ENCODE results near the gene GPA33.

GPA33 gene, protein sequence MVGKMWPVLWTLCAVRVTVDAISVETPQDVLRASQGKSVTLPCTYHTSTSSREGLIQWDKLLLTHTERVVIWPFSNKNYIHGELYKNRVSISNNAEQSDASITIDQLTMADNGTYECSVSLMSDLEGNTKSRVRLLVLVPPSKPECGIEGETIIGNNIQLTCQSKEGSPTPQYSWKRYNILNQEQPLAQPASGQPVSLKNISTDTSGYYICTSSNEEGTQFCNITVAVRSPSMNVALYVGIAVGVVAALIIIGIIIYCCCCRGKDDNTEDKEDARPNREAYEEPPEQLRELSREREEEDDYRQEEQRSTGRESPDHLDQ

DNA sequence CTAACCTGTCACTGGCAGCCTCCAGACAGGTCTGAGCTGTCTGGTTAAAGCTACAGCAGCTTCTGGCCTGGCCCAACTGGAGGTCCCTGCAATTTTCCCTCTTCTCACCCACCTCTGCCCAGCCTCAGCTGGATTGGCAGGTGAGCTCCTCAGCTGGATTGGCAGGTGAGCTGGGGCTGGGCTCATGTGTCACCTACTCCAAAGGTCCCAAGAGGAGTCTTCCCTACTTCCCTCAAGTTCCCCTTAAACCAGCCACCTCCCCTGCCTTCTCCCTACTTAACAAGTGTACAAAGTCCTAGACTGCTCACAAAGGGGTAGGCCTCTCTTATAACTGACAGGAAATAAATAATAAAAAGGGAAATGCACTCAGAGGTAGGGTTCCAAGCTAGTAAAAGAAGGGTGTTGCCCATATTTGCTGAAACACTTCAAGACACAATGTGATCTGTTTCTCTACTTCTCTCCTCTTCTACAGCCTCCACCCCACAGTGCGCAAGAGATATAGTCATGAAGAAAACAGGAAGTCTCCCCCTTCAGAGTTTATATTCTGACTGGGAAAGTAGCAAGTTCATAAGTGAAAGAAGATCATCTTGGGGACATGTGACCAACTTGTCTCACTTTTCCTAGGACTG is at the start of gene GPA33:
Gene GPA33 (minus strand): TSS at position 64 of the 629 bp plus-strand sequence. CDS start 90 bp downstream, outside the sequence.
- DNase-seq, result no peak

DNA sequence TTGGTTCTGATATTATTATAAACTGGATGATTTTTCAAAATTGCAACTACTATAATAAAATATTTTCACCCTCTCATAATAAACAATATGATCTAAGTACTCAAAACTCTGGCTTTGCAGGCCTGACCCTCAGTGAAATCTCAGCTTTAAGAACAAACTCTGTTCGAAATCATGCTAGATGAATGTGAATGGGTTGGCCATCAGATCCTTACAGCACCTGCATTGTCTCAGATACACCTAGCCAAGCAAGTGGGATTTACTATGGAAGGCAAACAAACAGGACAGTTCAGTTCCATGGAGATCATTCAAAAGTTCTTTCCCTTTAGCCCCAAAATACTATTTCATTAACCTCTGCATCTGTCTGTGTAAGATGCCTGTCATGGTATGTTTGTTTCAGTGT is 48.5 kb upstream of the GPA33 start:
- DNase-seq, result no peak

DNA sequence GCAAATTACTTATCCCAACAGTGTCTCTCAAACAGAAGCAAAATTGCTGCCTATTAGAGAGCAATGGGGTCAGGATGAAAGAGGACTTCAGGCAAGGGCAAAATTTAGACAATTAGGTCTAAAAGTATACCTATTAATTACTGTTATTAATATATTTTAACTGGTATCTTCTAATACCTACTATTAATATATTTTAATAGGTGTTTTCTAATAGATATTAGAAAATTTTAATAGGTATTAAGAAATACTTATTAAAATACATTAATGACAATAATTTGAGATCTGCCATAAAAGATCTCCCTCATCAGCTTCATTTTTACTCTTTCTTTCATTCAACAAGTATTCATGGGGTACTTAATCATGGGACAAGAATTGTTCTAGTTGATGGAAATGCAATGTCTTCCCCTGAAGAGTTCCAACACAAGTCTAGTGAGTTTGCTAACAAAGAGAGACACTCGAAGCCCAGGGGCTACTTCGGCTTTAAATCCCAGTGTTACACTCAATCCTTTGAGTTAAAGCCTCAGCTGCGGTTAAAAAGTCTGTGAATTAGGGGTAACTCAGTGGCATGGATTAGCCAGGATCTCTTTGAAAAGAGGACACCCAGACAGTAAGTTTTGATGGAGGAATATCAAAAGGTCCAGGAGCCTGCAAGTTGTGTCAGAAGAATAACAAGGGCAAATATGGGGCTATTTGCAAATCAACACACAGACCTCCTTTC is 47.8 kb upstream of the GPA33 start:
- DNase-seq, result no peak

DNA sequence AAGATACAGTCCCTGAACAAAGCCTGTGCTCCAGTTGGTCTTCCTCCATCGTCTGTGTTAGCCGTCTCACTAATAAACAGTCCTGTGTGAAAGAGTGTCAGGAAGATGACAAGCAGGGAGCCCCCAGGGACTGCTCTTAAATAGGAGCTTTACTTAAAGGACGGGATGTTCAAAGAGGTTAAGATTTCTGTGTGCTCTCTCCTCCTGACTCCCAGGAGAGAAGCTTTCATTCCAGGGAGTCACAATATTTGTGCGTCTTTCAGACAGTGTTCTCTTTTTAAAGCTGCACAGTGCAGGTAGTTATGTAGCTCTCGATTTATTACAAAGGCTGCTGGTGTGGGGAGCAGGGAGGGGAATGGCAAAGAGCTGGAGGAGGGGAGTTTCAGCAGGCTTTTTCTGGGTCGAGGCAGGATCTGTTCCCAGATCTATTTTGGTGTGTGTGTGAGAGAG is 47.2 kb upstream of the GPA33 start:
- DNase-seq, result no peak

DNA sequence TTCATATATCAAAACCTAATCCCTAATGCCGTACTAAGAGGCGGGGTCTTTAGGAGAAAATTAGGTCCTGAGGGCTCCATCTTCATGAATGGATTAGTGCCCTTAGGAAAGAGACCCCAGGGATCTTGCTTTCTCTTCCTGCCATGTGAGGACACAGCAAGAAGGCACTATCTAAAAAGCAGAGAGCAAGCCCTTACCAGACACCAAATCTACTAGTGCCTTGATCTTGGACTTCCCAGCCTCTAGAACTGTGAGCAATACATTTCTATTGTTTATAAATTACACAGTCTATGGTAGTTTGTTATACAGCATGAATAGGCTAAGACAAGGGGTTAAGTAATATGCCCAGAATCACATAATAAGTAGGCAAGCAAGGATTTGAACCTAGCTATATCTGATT is 46.6 kb upstream of the GPA33 start:
- no peak for DNase-seq

DNA sequence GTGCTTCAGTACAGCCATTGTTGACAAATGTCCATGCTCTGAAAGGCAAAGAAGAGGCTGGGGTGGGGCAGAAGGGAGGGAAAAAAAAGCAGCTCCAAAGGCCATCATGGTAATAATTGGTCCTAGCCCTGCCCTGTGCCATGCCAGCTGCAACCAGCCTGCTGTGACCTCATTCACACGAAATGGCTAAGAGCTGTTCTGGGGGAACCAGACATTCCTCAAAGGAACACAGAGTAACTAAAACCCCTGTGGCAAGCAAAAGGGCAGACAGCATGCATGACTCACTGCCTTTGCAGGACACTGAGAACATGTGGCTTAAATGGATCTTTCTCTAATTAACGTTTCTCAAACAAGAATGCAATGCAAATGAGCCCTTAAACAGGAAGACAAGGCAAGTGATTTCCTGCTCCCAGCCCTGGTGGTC is 46.0 kb upstream of the GPA33 start:
- DNase-seq, result no peak

DNA sequence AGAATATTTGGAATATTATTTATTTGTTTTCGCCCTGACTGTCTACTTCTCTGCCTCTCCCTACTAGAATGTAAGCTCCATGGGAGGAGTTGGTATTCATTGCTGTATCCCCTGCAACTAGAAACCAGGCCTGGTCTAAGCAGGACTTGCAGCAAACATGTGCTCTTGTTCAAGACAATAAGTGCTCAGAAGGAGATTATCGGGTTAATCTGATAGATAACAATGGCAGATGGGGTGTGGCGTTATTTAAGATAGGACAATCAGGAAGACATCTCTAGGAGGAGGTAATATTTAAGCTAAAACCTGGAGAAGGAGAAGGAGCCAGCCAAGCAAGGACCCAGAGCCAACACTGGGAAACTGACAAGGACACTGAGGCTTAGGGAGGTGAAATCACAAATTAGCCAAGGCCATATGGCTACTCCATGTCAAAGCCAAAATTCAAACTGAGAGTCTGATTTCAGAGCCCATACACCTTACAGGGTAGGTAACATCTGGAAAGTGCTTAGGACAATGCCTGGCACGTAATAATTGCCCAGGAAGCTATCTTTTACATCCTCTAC is 45.2 kb upstream of the GPA33 start:
- DNase-seq, result no peak

DNA sequence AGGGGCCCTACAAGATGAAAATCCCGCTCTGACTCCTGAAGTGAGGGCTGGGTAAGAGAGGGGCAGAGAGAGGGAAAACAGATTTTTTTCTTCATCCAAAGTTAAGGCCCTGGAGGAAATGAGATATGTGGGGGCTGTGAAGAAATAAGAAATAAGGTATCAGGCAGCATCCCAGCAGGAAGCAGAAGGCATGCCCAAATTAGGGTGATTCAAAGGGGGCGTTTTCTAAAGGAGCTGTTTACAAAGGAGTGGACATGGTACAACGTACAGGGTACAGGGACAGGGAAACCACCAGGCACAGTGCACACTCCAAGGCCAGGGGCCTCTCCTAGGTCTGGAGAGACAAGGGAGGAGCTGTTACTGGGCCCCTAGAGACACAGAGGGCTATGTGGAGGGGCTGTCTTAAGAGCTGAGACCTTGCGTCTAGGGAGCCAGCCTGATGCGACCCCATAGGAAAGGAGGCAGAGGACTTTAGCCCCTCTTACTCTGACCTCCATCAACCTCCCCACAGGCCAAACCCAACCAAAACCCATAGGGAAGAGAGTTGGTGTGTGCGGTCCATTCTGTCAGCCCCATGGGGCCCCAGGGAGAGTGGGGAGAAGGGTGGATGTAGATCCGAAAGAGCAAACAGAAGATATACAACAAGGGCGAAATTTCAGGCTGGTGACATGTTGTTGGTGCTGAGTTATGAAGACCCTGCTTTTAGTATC is 42.3 kb upstream of the GPA33 start:
- DNase-seq, result no peak

DNA sequence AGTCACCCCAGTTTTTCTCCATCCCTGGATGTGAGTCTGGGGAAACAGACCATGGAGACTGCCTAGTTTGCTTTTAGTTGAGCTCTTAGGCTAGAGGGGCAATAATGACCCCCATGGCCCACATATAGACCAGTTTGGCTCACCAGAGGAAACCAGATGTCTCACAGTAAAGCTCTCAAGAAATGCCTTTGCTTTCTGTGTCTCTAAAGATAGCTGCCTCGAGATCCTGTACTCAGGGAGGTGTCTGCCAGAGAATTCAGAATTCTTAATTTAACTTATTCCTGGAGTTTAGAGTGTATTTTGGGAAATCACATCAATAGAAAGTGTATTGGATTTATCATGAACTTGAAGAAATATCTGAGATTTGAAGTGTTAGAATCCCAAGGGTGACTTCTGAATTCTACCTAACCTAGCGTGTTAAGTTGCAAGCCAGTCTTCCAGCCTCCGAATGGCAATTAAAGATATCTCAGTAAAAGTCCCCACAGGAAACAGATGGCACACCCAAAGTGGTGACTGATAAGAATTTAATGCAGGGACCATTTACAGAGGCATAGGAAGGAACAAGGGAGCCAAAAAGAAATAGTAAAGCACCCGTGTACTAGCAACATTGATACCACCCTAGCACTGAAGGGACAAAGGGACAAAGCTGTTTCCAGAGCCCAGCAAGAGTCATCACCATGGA is 40.8 kb upstream of the GPA33 start:
- no peak for DNase-seq

DNA sequence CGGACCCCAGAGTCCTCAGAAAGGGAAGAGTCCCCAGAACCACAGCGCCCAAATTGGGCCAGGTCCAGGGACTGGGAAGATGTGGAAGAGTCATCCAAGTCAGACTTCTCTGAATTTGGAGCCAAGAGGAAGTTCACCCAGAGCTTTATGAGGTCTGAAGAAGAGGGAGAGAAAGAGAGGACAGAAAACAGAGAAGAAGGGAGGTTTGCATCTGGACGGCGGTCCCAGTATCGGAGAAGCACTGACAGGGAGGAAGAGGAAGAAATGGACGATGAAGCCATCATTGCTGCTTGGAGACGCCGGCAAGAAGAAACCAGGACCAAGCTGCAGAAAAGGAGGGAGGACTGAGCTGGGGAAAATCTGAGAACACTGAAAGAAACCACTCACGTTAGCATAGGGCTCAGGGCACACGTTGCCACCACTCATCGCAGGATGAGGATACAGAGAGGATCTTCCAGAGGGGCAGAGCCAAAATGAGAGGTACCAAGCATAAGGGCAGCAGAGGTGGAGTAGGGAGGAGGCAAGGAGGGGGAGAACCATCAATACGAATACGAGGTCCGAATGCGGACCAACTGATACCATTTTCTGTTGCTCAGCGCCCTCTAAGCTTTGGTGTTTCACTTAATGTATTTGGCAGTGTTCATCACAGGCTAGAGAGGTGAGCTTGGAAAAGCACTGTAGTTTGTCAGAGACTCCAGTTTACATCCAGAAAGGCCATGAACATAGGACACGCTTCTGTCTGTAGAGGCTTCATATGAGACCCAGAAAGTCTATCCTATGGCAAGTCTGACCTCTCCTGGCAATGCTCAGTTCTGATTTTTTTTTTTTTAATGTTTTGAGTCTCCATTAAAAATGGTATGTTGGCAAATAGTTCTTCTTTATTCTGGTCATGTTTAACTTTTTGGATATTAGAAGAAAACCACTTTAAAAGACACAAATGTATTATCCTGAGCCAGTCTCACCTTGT is 38.4 kb upstream of the GPA33 start:
- DNase-seq, result no peak

DNA sequence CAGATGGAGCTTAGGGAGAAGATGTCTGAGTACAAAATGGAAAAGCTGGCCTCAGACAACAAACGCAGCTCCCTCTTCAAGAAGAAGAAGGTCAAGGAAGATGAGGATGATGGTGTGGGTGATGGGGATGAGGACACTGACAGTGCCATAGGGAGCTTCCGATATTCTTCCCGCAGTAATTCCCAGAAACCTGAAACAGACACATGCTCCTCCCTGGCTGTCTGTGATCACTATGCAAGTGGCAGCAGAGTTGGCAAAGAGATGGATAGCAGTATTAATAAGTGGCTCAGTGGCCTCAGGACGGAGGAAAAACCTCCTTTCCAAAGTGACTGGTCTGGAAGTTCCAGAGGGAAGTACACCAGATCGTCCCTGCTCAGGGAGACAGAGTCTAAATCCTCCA is 37.5 kb upstream of the GPA33 start:
- no peak for DNase-seq

DNA sequence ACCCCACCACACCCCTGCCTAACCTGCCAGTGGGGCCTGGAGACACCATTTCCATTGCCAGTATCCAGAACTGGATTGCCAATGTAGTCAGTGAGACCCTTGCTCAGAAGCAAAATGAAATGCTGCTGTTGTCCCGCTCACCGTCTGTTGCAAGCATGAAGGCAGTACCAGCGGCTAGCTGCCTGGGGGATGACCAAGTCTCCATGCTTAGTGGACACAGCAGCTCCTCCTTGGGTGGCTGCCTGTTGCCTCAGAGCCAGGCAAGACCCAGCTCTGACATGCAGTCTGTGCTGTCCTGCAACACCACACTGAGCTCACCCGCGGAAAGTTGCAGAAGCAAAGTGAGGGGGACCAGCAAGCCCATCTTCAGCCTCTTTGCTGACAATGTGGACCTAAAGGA is 37.1 kb upstream of the GPA33 start:
- DNase-seq, result no peak

DNA sequence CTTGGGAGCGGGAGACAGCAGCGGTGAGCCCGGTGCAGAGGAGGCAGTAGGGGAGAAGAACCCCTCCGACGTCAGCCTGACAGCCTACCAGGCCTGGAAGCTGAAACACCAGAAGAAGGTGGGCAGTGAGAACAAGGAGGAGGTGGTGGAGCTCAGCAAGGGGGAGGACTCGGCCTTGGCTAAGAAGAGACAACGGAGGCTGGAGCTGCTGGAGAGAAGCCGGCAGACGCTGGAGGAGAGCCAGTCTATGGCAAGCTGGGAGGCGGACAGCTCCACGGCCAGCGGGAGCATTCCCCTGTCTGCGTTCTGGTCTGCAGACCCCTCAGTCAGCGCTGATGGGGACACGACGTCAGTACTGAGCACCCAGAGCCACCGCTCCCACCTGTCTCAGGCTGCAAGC is 36.6 kb upstream of the GPA33 start:
- DNase-seq, result no peak

DNA sequence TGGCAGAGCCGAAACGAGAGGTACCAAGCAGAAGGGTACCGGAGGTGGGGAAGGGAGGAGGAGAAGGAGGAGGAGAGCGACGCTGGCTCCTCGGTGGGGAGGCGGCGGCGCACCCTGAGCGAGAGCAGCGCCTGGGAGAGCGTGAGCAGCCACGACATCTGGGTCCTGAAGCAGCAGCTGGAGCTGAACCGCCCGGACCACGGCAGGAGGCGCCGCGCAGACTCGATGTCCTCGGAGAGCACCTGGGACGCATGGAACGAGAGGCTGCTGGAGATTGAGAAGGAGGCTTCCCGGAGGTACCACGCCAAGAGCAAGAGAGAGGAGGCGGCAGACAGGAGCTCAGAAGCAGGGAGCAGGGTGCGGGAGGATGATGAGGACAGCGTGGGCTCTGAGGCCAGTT is 36.1 kb upstream of the GPA33 start:
- no peak for DNase-seq

DNA sequence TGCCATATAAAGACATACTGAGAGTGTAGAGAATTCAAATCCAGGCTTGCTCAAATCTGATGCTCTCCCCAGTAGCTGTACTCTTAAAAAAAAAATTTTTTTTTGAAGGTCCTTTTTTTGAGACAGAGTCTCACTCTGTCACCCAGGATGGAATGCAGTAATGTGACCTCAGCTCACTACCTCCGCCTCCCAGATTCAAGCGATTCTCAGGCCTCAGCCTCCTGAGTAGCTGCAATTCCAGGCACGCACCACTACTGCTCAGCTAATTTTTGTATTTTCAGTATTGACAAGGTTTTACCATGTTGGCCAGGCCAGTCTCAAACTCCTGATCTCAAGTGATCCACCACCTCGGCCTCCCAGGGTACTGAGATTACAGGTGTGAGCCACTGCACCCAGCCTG is 32.4 kb upstream of the GPA33 start:
- DNase-seq, result no peak

DNA sequence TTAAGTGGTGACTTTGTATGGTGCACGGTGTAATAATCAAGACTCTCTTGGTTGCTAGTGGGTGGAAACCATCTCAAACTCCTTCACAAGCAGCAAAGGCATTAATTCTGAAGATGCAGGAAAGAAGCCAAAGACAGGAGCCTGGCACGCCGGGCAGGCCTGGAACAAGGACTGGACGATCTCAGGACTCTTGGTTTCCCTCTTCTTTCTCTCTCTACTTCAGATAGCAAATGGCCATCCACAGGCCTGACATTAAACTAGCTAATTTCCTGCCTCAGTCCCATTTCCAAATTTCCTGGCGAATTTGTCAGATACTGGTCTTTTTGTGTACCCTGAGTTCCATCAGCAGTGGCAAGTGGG is 31.9 kb upstream of the GPA33 start:
- no peak for DNase-seq

DNA sequence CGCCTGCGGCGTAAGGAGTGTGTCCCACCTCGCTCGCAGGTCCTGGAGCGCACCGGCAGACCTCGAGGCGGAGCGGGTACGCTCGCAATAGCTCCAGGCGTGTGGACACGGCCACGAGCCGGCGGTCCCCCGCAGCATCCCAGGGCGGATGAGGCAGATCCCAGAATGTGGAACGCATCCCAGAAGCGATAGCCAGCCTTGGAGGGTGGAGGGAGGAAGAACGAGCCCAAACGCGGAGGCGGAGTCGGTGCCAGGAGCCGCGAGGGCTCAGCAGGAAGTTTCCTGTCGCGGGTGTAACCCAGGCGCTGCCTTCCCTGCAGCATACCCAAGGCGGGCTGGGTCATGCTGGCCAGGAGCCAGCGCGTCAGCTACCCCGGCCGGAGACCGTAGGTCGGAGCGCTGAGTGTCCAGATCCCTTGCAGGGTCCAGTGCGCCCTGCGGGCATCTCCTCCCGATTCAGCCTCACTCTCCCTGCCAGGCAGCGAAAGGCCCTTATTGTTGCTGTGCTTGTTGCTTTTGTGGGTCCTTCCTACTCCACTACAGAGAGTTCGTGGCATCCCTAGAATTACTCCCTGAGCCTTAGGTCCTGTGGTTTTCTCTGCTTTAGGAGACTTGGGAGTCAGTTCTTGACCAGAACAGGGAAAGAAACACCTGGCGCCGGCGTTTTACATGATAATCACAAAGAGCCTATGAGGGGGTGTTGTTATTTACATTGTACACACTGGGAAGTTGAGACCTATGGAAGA is 31.4 kb upstream of the GPA33 start:
- DNase-seq, result no peak

DNA sequence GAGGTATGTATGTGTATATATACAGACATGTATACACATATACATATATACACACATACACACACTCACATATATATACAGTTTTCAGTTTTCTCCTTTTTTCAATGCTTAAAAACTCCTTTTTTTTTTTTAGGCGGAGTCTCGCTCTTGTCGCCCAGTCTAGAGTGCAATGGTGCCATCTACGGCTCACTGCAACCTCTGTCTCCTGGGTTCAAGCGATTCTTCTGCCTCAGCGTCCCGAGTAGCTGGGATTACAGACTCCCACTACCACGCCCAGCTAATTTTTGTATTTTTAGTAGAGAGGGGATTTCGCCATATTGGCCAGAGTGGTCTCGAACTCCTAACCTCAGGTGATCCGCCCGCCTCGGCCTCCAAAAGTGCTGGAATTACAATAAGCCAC is 30.7 kb upstream of the GPA33 start:
- no peak for DNase-seq

DNA sequence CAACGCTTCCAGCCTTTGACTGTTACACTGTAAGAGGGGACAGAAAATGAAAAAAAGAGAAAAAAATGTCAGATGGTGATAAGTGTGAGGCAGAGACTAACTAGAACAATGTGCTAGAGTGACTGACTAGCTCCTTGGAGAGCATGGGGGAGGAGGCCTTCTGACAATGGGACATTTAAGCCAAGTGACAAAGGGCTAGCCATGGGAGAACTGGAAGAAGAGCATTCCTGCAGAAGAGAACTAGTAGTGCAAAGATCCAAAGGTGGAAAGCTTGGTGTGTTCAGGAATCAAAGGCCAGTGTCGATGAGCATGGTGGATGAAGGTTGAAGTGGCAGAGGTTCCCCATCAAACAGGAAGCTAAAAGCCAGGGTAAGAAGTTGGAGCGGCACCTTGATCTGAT is 29.5 kb upstream of the GPA33 start:
- DNase-seq, result no peak

DNA sequence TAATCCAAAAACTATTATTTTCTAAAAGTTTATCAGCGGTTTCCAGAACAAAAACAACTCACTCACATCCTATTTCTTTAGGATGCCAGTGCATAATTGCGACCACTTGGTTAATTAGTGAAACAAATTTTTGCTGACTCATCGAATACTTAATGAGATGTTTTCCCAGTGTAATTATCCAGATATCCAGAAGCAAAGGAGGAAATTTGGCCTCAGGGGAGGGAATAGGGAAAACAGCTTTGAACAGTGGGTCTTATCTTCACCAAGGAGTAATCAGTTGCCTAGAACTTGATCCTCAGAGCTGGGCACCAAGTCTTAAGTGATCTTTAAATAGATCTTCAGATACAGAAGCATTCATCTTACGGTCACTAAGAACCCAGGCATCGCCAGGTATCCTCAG is 28.0 kb upstream of the GPA33 start:
- peak; percentile 22 for DNase-seq

DNA sequence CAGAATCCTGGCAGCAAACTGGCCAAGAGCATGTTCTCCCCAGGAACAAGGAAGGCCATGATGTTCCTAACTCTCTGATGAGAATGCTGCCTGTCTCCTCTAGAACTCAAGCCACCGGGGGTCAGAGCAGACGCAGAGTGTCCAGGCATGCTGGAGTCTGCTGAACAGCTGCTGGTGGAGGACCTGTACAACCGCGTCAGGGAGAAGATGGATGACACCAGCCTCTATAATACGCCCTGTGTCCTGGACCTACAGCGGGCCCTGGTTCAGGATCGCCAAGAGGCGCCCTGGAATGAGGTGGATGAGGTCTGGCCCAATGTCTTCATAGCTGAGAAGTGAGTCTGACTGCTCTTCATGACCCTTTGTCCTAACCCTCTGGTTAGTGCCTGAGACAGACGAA is 27.0 kb upstream of the GPA33 start:
- DNase-seq, result no peak

Measured in NCI-H1105 treated with DMSO at 0.1 percent for 48 hours (cell line).